K562 (cell line): Measurements from ENCODE around the gene LRRC4B.

Experiments
- FOXO4 ChIP-seq: fragments of 450-650 bp; formaldehyde crosslinking; IDR thresholded peaks from 2 replicates; pipeline ENCODE4 v1.4.0; 2020; ENCODE audit warnings: mild to moderate bottlenecking, moderate library complexity
- KDM1A ChIP-seq, 2 experiments: fragments of 450-650 bp; IDR thresholded peaks; 2 replicates each; pipeline ENCODE4 v1.6.1; 2016; ENCODE audit warnings: mild to moderate bottlenecking in 2 of 2
- NR4A1 ChIP-seq, 2 experiments: fragments of 250-450 bp in 1 of 2; fragments of 450-650 bp in 1 of 2; sonication (Bioruptor Pico) in 1 of 2; IDR thresholded peaks; 2 replicates each; pipeline versions ENCODE4 v1.4.0 to v1.6.1; 2016 to 2020; ENCODE audit warnings: mild to moderate bottlenecking in 2 of 2, missing compliant biosample characterization in 1 of 2, missing genetic modification characterization in 1 of 2, moderate library complexity in 1 of 2
- RFX5 ChIP-seq: IDR thresholded peaks from 2 replicates; pipeline ENCODE4 v1.6.1; 2011; ENCODE audit warnings: low read depth, mild to moderate bottlenecking, improper control_type of control experiment, low read length
- SUPT5H ChIP-seq: fragments of 450-650 bp; IDR thresholded peaks from 2 replicates; pipeline ENCODE4 v1.6.1; 2016
- TAF7 ChIP-seq: fragments of 450-650 bp; IDR thresholded peaks from 2 replicates; pipeline ENCODE4 v1.6.1; 2016; ENCODE audit warnings: missing genetic modification characterization, missing compliant biosample characterization
- ZBTB7A ChIP-seq: IDR thresholded peaks from 2 replicates; pipeline ENCODE4 v1.6.1; 2011; ENCODE audit warnings: low read depth, mild to moderate bottlenecking, low read length, moderate library complexity, borderline replicate concordance; ENCODE audit not compliant: control insufficient read depth
- ZNF253 ChIP-seq: fragments of 250-450 bp; sonication (Bioruptor Pico); conservative IDR thresholded peaks from 2 replicates; pipeline ENCODE4 v1.6.1; 2021; ENCODE audit warnings: mild to moderate bottlenecking
- TF ChIP-seq, protein P1 (sequence below): fragments of 150-350 bp; conservative IDR thresholded peaks from 2 replicates; pipeline ENCODE4 v1.6.1; 2014; ENCODE audit warnings: low read length
- TF ChIP-seq, protein P2 (sequence below): fragments of 150-350 bp; IDR thresholded peaks from 2 replicates; pipeline ENCODE4 v1.6.1; 2014; ENCODE audit warnings: low read depth, mild to moderate bottlenecking, low read length, borderline replicate concordance
- TF ChIP-seq, protein P3 (sequence below), 3 experiments: IDR thresholded peaks in 2 of 3; conservative IDR thresholded peaks in 1 of 3; 2 replicates each; pipeline ENCODE4 v1.5.1; 2011 to 2012; ENCODE audit warnings: low read length in 3 of 3, mild to moderate bottlenecking in 3 of 3, control low read depth in 2 of 3, improper control_type of control experiment in 1 of 3, inconsistent platforms in 1 of 3, low read depth in 1 of 3, mixed read lengths in 1 of 3, moderate library complexity in 1 of 3; ENCODE audit not compliant: insufficient read depth in 2 of 3

GRCh38 chr19:50509366-50509765 lies 58.9 kb downstream of the LRRC4B start:
- TF ChIP-seq, protein P1, sequence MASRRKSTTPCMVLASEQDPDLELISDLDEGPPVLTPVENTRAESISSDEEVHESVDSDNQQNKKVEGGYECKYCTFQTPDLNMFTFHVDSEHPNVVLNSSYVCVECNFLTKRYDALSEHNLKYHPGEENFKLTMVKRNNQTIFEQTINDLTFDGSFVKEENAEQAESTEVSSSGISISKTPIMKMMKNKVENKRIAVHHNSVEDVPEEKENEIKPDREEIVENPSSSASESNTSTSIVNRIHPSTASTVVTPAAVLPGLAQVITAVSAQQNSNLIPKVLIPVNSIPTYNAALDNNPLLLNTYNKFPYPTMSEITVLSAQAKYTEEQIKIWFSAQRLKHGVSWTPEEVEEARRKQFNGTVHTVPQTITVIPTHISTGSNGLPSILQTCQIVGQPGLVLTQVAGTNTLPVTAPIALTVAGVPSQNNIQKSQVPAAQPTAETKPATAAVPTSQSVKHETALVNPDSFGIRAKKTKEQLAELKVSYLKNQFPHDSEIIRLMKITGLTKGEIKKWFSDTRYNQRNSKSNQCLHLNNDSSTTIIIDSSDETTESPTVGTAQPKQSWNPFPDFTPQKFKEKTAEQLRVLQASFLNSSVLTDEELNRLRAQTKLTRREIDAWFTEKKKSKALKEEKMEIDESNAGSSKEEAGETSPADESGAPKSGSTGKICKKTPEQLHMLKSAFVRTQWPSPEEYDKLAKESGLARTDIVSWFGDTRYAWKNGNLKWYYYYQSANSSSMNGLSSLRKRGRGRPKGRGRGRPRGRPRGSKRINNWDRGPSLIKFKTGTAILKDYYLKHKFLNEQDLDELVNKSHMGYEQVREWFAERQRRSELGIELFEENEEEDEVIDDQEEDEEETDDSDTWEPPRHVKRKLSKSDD = no peak
- TF ChIP-seq, protein P2, sequence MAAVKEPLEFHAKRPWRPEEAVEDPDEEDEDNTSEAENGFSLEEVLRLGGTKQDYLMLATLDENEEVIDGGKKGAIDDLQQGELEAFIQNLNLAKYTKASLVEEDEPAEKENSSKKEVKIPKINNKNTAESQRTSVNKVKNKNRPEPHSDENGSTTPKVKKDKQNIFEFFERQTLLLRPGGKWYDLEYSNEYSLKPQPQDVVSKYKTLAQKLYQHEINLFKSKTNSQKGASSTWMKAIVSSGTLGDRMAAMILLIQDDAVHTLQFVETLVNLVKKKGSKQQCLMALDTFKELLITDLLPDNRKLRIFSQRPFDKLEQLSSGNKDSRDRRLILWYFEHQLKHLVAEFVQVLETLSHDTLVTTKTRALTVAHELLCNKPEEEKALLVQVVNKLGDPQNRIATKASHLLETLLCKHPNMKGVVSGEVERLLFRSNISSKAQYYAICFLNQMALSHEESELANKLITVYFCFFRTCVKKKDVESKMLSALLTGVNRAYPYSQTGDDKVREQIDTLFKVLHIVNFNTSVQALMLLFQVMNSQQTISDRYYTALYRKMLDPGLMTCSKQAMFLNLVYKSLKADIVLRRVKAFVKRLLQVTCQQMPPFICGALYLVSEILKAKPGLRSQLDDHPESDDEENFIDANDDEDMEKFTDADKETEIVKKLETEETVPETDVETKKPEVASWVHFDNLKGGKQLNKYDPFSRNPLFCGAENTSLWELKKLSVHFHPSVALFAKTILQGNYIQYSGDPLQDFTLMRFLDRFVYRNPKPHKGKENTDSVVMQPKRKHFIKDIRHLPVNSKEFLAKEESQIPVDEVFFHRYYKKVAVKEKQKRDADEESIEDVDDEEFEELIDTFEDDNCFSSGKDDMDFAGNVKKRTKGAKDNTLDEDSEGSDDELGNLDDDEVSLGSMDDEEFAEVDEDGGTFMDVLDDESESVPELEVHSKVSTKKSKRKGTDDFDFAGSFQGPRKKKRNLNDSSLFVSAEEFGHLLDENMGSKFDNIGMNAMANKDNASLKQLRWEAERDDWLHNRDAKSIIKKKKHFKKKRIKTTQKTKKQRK = no peak
- TF ChIP-seq, protein P3, sequence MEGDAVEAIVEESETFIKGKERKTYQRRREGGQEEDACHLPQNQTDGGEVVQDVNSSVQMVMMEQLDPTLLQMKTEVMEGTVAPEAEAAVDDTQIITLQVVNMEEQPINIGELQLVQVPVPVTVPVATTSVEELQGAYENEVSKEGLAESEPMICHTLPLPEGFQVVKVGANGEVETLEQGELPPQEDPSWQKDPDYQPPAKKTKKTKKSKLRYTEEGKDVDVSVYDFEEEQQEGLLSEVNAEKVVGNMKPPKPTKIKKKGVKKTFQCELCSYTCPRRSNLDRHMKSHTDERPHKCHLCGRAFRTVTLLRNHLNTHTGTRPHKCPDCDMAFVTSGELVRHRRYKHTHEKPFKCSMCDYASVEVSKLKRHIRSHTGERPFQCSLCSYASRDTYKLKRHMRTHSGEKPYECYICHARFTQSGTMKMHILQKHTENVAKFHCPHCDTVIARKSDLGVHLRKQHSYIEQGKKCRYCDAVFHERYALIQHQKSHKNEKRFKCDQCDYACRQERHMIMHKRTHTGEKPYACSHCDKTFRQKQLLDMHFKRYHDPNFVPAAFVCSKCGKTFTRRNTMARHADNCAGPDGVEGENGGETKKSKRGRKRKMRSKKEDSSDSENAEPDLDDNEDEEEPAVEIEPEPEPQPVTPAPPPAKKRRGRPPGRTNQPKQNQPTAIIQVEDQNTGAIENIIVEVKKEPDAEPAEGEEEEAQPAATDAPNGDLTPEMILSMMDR (IDR thresholded peaks at IDR 0.05 in 2 of 3, conservative IDR thresholded peaks at IDR 0.05 in 1 of 3; ENCODE audit: insufficient read depth in 2 of 3, low read depth in 1 of 3, low read length in 3 of 3) = no peak
- TF ChIP-seq RFX5 = no peak
- TF ChIP-seq FOXO4 (CRISPR knock-in tag) = no peak
- no peak for TF ChIP-seq ZNF253
- TF ChIP-seq TAF7 (tag) = no peak
- TF ChIP-seq ZBTB7A = no peak
- TF ChIP-seq KDM1A (IDR thresholded peaks at IDR 0.05) = peak in 1 of 2 experiments; percentile 22; a peak in 1 of 4 replicates
- TF ChIP-seq NR4A1 (CRISPR knock-in tag; IDR thresholded peaks at IDR 0.05) = no peak
- no peak for TF ChIP-seq NR4A1 (tag; IDR thresholded peaks at IDR 0.05)
- no peak for TF ChIP-seq SUPT5H
